COLO829 (cell line): Measurements from ENCODE around the gene CEP112.

Source experiments
- DNase-seq: peaks from one replicate; pipeline ENCODE4 v3.0.0; 2012; ENCODE audit warnings: low spot score

Gene CEP112

DNA sequence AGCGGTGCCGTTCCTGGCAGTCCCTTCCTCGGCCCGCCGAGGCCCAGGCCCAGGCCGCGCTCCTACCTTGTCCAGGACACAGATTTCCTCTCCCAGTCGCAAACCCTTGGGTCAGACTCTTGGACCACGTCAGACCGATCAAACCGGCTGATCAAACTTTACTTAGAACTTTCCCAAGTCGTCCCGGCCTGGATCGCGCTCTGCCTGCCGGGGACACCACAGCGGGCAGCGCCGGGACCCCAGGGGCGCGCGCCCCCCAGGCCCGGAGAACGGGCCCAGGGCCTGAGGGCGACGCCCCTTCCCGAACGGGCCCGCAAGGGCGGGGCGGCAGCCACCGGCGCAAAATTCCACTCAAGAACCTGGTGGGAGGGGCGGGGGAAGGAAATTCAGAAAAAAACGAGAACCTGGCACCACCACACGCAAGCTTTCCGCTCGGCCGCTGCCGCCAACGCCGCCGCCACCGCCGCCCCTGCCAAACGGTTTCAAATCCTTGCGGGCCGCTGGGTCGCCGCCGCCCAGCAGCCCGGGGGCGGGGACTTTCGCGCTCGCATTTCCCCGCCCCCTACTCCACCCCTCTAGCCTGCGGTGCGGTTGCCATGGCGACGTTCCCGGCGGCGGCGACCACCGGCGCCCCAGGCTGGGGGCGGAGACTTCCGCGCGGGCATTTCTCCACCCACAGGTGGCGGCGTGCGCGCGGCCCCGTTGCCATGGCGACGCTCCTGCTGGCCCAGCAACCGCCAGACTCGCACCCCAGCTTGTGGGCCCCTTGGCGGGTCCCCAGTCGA, at the start of gene CEP112:
Gene CEP112, minus strand, starts transcription at position 541 of the 785 bp plus-strand sequence.
- peak; percentile 48 for DNase-seq

DNA sequence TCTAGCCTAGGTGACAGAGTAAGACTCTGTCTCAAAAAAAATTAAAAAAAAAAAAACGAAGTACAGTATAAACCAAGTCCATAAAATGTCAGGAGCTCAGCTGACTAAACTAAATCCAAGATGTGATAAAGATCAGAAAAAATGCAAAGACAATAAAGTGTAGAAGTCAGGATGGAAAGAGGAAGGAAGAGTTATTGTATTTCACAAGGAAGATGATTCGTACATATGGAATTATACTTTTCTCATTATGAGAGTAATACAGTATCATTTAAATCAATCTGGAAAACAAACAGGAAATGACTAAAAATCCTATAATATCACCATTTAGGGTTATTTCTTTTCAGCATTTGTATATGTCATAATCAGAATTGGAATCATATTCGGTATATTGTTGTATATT, 48.7 kb upstream of the CEP112 start:
- DNase-seq = peak; percentile 4

DNA sequence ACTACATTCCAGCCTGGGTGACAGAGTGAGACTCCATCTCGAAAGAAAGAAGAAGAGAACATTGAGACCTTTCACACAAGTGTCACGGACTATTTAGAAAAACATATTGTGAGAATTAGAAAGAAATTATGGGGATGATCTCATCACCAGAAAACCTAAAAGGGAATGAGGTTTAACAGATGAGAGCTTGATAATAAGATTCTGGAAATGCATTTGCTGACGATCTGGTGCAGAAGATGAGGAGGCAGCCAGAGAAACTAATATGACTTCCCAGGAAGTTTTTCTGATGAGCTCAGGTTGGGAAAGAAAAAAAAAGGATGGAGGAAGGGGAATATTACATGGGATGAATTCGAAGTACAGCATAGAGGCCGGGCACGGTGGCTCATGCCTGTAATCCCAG, 48.1 kb upstream of the CEP112 start:
- no peak for DNase-seq

DNA sequence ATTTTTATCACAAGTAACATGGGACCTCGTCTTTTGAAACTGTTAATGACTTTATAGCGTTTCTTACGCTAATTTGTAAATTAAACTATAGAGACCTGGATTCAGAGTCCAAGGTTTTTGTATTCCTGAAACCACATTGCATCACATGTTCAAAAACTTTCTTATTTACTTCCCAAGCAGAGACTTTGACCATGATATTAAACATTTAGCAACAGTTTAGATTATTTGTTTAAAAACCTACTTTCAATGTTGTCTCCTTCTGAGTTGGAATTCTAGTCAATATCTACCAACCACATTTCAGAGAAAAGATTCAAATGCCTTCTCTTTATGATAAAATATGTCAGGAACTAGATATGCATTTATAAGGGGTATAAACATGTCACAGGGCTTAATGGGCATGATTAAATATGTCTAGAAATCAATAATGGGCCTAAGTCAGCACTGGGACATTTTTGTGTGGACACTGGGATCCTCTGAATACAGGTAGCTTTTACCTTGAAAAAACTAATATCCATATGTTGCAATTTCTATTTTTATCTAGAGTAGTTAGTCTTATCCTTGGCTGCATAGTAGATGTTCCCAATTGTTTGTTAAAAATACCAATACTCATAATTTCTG, 43.6 kb upstream of the CEP112 start:
- DNase-seq = no peak

DNA sequence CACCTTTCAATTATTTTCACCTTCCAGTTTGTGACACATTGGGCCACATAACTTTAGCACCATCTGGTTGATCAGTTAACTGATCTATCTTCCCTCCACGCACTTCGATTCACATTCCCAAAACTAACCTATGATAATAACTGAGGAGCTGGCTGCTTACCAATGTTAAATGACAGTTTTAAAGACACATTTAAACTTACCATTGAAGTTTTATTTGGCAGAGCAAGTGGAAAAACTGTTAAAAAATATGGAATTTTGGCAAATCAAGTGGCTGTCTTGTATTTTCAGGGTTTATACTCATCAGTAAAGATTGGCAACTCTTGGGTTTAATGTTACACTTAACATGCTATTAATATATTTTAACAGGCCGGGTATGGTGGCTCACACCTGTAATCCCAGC, 42.7 kb upstream of the CEP112 start:
- no peak for DNase-seq

DNA sequence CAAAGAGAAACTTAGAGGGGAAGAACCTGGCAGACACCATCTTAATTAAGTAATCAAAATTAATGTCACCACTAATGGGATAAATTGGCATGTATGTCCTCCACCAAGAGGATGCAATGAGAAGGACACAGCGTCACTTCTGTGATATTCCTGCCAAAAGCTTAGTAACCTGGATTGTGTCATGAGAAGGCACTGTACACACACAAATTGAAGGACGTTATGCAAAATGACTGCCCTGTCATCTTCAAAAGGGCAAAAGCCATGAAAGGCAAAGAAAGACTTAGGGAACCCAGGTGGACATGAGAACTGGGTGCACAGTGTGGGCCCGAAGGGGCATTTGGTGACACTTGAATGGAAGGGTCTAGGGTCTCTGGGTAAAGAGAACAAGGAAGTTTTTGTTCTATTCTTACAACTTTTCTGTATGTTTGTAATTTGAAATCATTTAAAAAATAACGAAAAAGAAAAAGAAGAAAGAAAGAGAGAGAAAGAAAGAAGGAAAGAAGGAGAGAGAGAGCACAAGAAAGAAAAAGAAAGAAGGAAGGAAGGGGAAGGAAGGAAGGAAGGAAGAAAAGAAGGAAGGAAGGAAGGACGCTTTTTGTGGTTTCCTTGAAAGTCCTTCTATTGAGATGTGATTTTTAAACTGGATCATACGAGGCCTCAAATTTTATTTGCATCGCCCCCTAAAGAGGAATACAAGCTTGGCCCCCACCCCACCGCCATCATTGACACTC, 41.3 kb upstream of the CEP112 start:
- no peak for DNase-seq

DNA sequence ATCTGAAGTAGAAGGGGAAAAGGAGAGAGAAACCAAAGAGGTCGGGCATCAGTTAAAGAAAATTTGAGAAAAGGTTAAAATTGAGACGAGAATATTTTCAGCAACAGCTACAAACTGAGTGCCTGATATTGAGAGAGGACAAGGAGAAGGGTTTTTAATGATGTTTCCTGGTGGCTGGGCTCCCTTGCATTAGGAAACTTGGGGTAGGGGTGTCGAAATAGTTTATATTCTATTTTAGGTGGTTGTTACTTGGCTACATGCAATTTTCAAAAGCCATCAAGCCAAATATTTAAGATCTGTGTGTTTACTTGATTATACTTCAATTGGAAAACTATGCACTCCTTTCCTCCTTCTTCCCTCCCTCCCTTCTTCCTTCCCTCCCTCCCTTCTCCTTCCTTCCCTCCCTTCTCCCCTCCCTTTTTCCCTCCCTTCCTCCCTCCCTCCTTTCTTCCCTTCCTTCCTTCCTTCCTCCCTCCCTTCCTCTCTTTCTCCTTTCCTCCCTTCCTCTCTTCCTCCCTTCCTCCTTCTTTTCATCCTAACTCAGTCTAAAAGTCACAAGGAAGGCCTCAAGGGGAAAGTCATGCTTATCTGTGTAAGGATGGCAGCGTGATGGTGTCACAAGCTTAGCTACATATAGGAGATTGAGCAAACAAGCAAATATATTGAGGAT, 39.1 kb upstream of the CEP112 start:
- DNase-seq = no peak

DNA sequence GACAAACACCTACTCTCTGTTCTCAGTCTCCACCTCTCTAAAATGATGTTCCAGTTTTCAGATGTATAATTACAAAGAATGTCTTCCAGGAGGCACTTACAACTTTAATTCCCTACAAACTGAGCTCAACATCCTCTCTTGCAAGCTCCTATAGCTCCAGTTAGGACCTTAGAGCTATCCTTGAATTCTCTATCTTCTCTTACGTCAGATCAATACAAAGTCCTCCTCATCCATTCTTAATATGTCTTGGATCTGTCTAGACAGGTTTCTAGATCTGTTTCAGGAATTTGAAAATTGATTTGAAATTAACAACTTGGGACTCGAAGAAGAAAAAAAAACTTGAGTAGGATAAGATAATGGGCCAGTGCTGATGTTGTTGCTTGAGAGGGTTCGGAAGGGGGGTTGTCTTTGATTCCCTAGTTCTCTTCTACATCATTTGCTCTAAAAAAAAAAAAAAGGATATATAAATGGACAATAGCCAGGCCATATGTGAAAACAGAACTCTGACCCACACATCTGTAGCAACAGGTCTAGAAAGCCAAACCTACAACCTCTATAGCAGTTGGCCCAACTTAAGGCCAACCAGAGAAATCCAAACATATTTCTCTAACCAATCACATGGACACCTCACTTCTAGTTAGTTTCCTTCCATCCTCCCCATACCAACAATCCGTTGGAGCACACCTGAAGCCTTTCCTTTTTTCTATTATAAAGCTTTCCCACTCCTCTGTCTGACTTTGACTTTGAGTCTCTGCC, 38.0 kb upstream of the CEP112 start:
- DNase-seq = no peak

DNA sequence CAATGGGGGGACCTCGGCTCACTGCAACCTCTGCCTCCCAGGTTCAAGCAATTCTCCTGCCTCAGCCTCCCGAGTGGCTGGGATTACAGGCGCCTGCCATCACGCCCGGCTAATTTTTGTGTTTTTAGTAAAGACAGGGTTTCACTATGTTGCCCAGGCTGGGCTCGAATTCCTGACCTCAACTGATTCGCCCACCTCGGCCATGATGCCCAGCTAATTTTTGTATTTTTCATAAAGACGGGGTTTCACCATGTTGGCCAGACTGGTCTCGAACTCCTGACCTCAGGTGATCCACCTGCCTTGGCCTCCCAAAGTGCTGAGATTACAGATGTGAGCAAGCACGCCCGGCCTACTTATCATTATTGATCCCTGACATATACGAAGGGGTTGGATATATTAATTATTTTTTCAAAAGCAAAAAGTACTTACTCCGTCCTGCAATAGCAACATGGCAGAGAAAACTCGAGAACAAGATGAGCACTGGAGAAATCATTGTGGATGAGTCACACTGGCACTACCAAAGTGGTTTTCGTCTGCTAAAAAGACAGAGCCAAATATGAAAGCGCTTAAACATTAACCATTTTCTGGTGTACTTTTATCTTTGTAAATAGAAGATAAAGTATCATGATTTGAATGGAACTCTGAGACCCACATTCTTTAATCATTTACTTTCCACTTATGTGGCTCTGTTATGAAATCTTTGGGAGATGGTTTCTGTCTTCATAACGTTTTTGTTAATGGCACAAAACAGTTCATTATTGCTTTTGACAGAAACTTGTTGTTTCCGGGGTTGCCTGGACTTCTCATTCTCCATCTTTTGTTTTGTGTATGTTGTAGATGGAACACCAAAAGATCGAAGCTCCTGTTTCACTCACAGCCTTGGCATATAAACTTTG, 37.2 kb upstream of the CEP112 start, which contains the start of gene APOH:
Gene APOH, minus strand, starts transcription at position 529 of the 896 bp plus-strand sequence. Its CDS starts 36 bp downstream, at position 493.
- no peak for DNase-seq

DNA sequence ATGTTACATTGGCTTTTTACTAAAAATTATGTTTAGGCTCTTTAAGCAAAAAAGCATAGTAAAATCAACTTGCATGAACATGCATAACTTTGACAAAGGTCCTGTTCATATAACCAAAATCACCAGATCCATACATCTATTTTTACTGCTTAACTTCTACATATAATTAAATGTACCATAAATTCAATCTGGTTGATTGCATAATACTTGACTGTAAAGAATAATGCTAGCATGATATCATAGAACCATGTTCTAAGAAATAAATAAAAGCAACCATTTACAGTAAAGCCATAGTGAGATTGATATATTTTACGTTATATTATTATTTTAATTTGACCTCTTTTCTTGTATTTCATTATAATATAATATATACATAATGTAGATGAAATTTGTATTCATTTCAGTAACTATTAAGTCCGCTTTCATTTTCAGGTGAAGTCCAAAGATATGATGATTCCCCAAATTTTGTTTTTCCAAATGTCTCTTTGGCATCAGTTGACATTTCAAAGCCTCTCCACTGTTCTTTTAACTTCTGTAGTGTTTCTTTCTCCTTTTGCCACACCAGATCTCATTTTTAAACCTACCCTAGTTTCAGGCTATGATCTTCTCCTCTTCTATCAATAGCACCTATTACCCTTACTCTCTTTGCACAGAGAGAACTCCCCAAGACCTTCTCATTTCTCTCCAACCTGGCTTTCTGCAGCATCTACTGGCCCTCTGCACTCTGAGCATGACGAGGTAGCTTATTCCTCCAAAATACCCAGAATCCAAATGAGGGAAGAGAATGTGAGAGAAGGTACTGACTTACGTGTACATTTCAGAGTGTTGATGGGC, 35.5 kb upstream of the CEP112 start:
- no peak for DNase-seq

DNA sequence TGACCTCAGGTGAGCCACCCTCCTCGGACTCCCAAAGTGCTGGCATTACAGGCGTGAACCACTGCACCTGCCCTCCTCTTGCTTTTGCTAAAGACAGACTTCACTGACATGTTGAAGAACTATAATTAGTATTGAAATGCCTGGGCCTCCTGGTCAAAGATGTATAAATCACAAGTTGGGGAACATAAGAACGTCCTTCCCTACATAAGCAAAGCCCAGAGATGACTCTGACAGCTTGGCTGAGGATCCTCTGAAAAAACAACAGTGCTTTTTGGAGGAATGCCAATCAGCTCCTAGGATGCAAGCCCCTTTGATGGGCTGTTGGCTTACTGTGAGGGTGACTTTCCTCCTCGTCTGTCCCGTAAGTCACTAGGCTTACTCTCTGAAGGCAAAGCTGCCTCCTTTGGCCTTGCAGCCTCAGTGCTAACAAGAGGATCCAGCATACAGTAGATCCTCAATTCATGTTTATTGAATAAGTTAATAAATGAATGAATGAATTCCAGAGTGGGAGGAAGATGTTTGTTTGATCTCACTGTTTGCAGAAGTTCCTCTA, 30.9 kb upstream of the CEP112 start:
- DNase-seq = no peak

DNA sequence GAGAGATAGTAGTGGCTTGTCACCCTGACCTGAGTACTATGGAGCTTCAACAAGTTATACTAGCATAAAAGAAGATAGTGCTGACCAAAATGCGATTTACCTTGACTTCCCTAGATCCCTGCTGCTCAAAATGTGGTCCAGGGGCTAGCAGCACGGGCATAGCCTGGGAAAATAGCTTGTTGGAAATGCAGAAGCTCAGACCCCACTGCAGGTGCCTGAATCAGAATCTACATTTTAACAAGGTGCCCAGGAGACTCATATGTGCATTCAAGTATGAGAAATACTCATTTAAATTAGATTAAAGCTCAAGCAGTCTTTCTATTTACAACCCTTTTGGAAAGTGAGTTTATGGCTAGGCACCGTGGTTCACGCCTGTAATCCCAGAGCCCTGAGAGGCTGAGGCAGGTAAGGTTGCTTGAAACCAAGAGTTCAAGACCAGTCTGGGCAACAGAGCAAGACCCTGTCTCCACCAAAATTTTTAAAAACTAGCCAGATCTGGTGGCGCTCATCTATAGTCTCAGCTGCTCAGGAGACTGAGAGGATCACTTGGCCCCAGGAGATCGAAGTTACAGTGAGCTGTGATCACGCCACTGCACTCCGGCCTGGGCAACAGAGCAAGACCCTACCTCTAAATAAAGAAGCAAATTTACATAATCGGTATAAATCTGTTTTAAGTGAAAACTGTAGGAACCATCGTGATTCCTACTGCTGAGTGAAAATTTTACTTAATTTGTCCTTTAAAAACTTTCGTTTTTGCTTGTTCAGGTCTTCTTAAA, 30.0 kb upstream of the CEP112 start:
- DNase-seq = no peak

DNA sequence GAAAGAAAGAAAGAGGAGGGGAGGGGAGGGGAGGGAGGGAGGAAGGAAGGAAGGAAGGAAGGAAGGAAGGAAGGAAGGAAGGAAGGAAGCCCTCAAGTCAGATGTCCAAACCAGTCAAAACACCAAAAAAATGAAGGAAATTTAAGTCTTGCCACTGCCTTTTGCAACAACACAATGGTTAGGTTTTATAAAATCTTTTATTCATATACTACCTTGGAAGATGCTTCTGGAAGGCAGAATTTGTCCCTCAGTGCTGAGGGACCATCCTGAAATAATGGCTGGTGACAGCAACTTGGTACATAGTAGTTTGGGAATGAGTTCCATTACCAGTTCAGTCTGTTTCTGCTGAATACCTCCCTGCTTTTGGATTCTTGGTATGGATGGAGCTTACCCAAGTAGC, 29.4 kb upstream of the CEP112 start:
- no peak for DNase-seq

DNA sequence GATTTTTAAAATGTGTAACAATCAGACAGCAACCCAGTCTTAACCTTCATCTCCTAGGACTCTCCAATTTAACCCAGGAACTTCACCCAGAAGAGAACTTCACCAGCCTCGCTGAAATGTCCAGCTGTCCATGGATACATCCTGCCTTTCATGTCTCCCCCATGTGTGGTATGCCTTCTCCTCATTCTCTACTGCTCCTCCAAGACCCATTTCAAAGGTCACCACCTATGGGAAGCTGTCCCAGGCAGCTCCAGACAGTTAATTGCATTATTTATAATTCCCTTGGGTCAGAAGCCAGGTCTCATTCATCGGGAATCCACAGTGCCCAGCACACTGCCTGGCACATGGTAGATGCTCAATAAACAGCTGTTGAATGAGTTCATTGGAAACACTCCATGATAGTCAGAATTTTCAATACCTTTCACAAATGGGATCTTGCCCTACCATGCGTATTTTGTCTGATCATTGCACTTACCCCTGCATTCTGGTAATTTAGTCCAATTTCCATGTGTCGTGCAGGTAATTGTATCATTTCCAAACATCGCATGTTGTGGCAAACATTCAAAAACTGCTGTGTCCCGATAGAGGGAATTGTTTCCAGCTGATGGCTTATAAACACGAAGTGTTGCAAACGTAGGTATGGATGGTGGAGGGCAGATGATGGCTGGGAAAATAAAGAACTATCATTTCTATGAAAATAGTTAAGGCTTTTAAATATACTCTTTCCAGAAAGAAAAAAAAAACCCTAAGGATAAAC, 28.3 kb upstream of the CEP112 start:
- DNase-seq = no peak

DNA sequence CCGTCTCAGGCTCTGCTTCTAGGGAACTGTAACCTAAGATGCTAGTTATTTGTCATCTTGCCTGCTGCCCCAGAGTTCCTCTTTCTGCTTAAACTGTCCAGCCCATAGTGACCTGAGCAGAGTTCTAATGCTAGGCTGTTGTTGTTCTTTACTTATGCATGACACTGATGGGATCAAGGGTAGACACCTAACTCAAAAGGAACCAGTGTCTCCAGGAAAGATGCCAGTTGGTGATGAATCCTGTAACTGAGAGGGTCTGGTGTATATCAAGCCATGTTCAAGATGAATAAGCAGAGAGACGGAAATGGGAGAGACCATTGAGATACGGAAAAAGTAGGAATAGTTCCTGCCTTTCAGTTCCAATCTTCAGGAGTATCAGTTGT, 23.6 kb upstream of the CEP112 start:
- DNase-seq = no peak

DNA sequence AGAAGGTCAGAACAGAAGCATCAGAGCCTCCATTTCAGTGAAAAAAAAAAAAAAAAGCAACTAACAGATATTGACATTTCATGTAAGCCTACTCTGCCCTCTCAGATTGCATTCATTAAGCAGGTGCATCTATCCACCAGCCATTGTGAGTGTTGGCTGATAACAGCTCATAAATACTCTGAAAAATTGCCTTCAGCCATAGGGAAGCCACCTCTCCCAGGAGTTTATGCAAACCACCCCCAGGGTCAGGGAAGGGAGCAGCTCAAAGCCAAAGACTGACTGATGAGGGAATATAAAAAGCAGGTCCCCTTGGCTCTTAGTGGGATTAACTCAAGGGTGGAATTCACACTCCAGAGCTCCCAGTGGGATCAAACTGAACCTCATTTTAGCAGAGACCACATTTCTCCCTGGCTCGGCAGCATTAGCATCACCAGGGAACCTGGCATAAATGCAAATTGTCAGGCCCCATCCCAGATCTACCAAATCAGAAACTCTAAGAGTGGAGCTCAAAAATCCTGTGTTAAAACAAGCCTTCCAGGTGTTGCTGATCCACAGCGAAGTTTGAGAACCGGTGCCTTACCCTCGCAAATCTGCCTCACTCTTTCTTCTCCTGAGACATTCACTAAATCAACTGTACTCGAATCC, 23.1 kb upstream of the CEP112 start:
- no peak for DNase-seq

DNA sequence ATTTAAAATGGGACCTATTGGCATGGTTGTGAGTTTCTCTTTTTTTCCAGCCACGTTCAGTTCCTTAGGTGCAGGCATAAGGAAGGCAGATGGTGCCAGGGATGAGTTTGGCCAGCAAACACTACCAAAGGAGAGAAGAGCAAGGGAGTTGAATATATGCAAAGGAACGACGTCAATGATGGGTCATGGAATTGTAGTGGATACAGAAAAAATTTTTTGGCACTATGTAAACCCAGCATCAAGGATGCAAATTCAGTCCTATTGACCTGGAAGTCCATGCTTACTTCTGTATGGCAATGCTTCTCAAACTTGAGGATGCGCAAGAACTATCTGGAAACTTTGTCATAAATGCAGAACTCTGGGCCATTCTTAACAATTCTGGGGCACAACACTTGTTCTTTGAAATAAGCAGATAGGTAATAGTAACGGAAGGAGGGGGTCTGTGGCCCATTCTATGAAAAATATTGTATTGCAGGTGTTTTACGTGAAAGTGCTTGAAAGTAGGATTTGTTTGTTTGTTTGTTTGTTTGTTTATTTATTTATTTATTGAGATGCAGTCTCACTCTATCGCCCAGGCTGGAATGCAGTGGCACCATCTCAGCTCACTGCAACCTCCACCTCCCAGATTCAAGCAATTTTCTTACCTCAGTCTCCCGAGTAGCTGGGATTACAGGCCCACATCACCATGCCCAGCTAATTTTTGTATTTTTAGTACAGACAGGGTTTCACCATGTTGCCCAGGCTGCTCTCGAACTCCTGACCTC, 19.3 kb upstream of the CEP112 start:
- DNase-seq = no peak
